WTC11 (cell line): ENCODE data around the gene SLC25A39. TPM values are rescaled to one million over a fixed set of nuclear protein-coding genes. Genes with fewer than 3 reads are reported as not detected.

Experiments used
- ATAC-seq: fragments of 200-7000 bp; cut with Tn5 transposase; 2 replicates; pipeline ENCODE4 v1.10.0; 2021; ENCODE audit warnings: mild to moderate bottlenecking, moderate library complexity
- CTCF ChIA-PET: fragments of 300-600 bp; sonication (Branson Sonifier 250); formaldehyde crosslinking; loops from one replicate; lab custom pipeline; 2021; ENCODE audit warnings: antibody characterized with exemption; lab: Charles Lee
- POLR2A ChIA-PET: fragments of 350-600 bp; sonication (Branson Sonifier 250); formaldehyde crosslinking; loops from one replicate; lab custom pipeline; 2021; ENCODE audit warnings: antibody characterized with exemption; lab: Charles Lee
- DNase-seq: peaks from one replicate; pipeline ENCODE4 v3.0.0; 2021; ENCODE audit warnings: low spot score
- H3K27ac Mint-ChIP-seq: 2 replicates; pipeline ENCODE4 v1.8.0; 2021; ENCODE audit warnings: mixed read lengths
- H3K27me3 Mint-ChIP-seq: 2 replicates; pipeline ENCODE4 v1.8.0; 2021; ENCODE audit warnings: low read depth, mild to moderate bottlenecking, moderate library complexity, mixed read lengths
- H3K36me3 Mint-ChIP-seq: 2 replicates; pipeline ENCODE4 v1.8.0; 2021; ENCODE audit warnings: mixed read lengths
- H3K4me1 Mint-ChIP-seq: 2 replicates; pipeline ENCODE4 v1.8.0; 2022; ENCODE audit warnings: mixed read lengths
- H3K4me3 Mint-ChIP-seq: 2 replicates; pipeline ENCODE4 v1.8.0; 2021; ENCODE audit warnings: mild to moderate bottlenecking, moderate library complexity, mixed read lengths
- H3K9me3 Mint-ChIP-seq: 2 replicates; pipeline ENCODE4 v1.8.0; 2021; ENCODE audit warnings: mixed read lengths
- ATF6 ChIP-seq: sonication (generic); formaldehyde crosslinking; IDR thresholded peaks from 2 replicates; pipeline ENCODE4 v1.8.1; 2023; ENCODE audit warnings: mild to moderate bottlenecking, missing genetic modification reagents
- FOXP1 ChIP-seq: sonication (generic); formaldehyde crosslinking; IDR thresholded peaks from 2 replicates; pipeline ENCODE4 v1.8.0; 2022; ENCODE audit warnings: missing genetic modification reagents, mild to moderate bottlenecking, moderate library complexity, borderline replicate concordance
- FOXP4 ChIP-seq: sonication (generic); formaldehyde crosslinking; IDR thresholded peaks from 2 replicates; pipeline ENCODE4 v1.8.0; 2022; ENCODE audit warnings: mild to moderate bottlenecking, missing genetic modification reagents
- IRF2 ChIP-seq: sonication (generic); formaldehyde crosslinking; IDR thresholded peaks from 2 replicates; pipeline ENCODE4 v1.8.0; 2022; ENCODE audit warnings: low read depth, missing genetic modification reagents, borderline replicate concordance
- JUN ChIP-seq: sonication (generic); formaldehyde crosslinking; IDR thresholded peaks from 2 replicates; pipeline ENCODE4 v1.8.0; 2023; ENCODE audit warnings: mild to moderate bottlenecking, missing genetic modification reagents
- MAX ChIP-seq: sonication (generic); formaldehyde crosslinking; IDR thresholded peaks from 2 replicates; pipeline ENCODE4 v1.8.0; 2022; ENCODE audit warnings: mild to moderate bottlenecking, missing genetic modification reagents
- NFE2L1 ChIP-seq: sonication (generic); formaldehyde crosslinking; IDR thresholded peaks from 2 replicates; pipeline ENCODE4 v1.8.1; 2023; ENCODE audit warnings: missing genetic modification reagents
- PRDM15 ChIP-seq: sonication (generic); formaldehyde crosslinking; IDR thresholded peaks from 2 replicates; pipeline ENCODE4 v1.8.0; 2022; ENCODE audit warnings: missing genetic modification reagents
- RELA ChIP-seq: sonication (generic); formaldehyde crosslinking; IDR thresholded peaks from 2 replicates; pipeline ENCODE4 v1.8.1; 2022; ENCODE audit warnings: missing genetic modification reagents, mild to moderate bottlenecking, borderline replicate concordance
- SMAD4 ChIP-seq: sonication (generic); formaldehyde crosslinking; IDR thresholded peaks from 2 replicates; pipeline ENCODE4 v1.8.0; 2022; ENCODE audit warnings: mild to moderate bottlenecking, missing genetic modification reagents
- SP1 ChIP-seq: sonication (generic); formaldehyde crosslinking; conservative IDR thresholded peaks from 2 replicates; pipeline ENCODE4 v1.8.1; 2022; ENCODE audit warnings: missing genetic modification reagents
- TCF7 ChIP-seq: sonication (generic); formaldehyde crosslinking; IDR thresholded peaks from 2 replicates; pipeline ENCODE4 v1.8.0; 2022; ENCODE audit warnings: mild to moderate bottlenecking, low read depth, missing genetic modification reagents, moderate library complexity
- USF2 ChIP-seq: sonication (generic); formaldehyde crosslinking; IDR thresholded peaks from 2 replicates; pipeline ENCODE4 v1.8.1; 2023; ENCODE audit warnings: mild to moderate bottlenecking, missing genetic modification reagents, moderate library complexity
- ZBTB43 ChIP-seq: sonication (generic); formaldehyde crosslinking; IDR thresholded peaks from 2 replicates; pipeline ENCODE4 v1.8.1; 2023; ENCODE audit warnings: mild to moderate bottlenecking, missing genetic modification reagents
- ZNF281 ChIP-seq: sonication (generic); formaldehyde crosslinking; IDR thresholded peaks from 2 replicates; pipeline ENCODE4 v1.8.0; 2023; ENCODE audit warnings: mild to moderate bottlenecking, missing genetic modification reagents
- total RNA-seq: library from RNA; stranded (reverse); gene quantifications from 3 replicates; pipeline ENCODE4 v1.2.3, GENCODE V29; 2021

Gene SLC25A39
- total RNA-seq, 1 experiment from 2014 or later = 271 TPM

GRCh38 chr17:44324571-44325275 lies at the start of gene SLC25A39 (continued):
- TF ChIP-seq RELA (CRISPR knock-in tag) (no peak), ATF6 (no peak), NFE2L1 (peak; percentile 67), ZNF281 (CRISPR knock-in tag) (no peak), SP1 (CRISPR knock-in tag) (peak; percentile 99), MAX (no peak; the same call in 1 of the 2 replicates)

- POLR2A ChIA-PET = interaction anchor here (0.6 kb wide), 1 partner anchor 849 kb away, joined by 3 read pairs; no protein-coding TSS in a partner anchor
- TF ChIP-seq TCF7 (CRISPR knock-in tag) = no peak
- no peak for TF ChIP-seq IRF2 (CRISPR knock-in tag)
- no peak for TF ChIP-seq JUN (CRISPR knock-in tag)
- TF ChIP-seq ATF6 = no peak
- TF ChIP-seq USF2 (CRISPR knock-in tag) = no peak
- TF ChIP-seq SMAD4 (CRISPR knock-in tag) = no peak
- no peak for TF ChIP-seq ZBTB43
- no peak for TF ChIP-seq FOXP1
- no peak for TF ChIP-seq PRDM15 (CRISPR knock-in tag)
- TF ChIP-seq FOXP4 (CRISPR knock-in tag) = no peak
Measured at GRCh38 chr17:44372036-44372435, 47.4 kb upstream of the SLC25A39 start.

More at GRCh38 chr17:44372036-44372435, 47.4 kb upstream of the SLC25A39 start:
- ATAC-seq = no peak
- Mint-ChIP-seq H3K9me3 (no peaks in the 10 kb centered on the region), H3K27ac (no peak overlapping the region), H3K4me3 (no peak overlapping the region), H3K36me3 (no peaks in the 10 kb centered on the region), H3K27me3 (peaks cover 15% of the 10 kb centered on the region), H3K4me1 (peaks cover 31% of the 10 kb centered on the region)
- no peak for DNase-seq
- CTCF ChIA-PET = interaction anchor here (2.2 to 4.8 kb wide), 2 partner anchors 8 to 18 kb away, joined by 6 to 26 read pairs; partner anchors contain the start of gene FAM171A2
